HCT116 (cell line): ENCODE data around the gene SLC6A7.

ENCODE experiments used
- ATF3 ChIP-seq: IDR thresholded peaks from 2 replicates; pipeline ENCODE4 v1.6.1; 2012
- CTCF ChIP-seq, 3 experiments: fragments of 200-600 bp in 1 of 3; sonication (generic) in 1 of 3; IDR thresholded peaks in 2 of 3; conservative IDR thresholded peaks in 1 of 3; 2 replicates each; pipeline ENCODE4 v1.5.1; 2012 to 2017; ENCODE audit warnings: low read depth in 2 of 3, low read length in 2 of 3, antibody characterized with exemption in 1 of 3, borderline replicate concordance in 1 of 3, control low read depth in 1 of 3, mild to moderate bottlenecking in 1 of 3, mixed read lengths in 1 of 3, mixed run types in 1 of 3, moderate library complexity in 1 of 3; ENCODE audit not compliant: insufficient read depth in 1 of 3
- MAX ChIP-seq: IDR thresholded peaks from 2 replicates; pipeline ENCODE4 v1.6.1; 2012
- POLR2A ChIP-seq: IDR thresholded peaks from 2 replicates; pipeline ENCODE4 v1.7.0; 2011; ENCODE audit warnings: borderline replicate concordance; ENCODE audit not compliant: insufficient read depth, insufficient read length; ENCODE audit errors: extremely low read depth
- REST ChIP-seq: IDR thresholded peaks from 2 replicates; pipeline ENCODE4 v1.6.1; 2012; ENCODE audit warnings: low read depth
- SP1 ChIP-seq: IDR thresholded peaks from 2 replicates; pipeline ENCODE4 v1.6.1; 2012; ENCODE audit warnings: low read depth
- YY1 ChIP-seq: IDR thresholded peaks from 2 replicates; pipeline ENCODE4 v1.6.1; 2011; ENCODE audit warnings: low read length, low read depth, moderate library complexity, mild to moderate bottlenecking; ENCODE audit not compliant: insufficient replicate concordance; ENCODE audit errors: extremely low read depth
- ZNF274 ChIP-seq: fragments of 200-500 bp; sonication (Bioruptor generic); IDR thresholded peaks from 2 replicates; pipeline ENCODE4 v1.6.1; 2014; ENCODE audit warnings: mild to moderate bottlenecking, low read depth, low read length, inconsistent platforms

GRCh38 chr5:150176745-150177477 lies 13.0 kb upstream of the SLC6A7 start:
- TF ChIP-seq REST, result no peak
- TF ChIP-seq CTCF (IDR thresholded peaks at IDR 0.05 in 2 of 3, conservative IDR thresholded peaks at IDR 0.05 in 1 of 3; ENCODE audit: borderline replicate concordance in 1 of 3, insufficient read depth in 1 of 3, low read depth in 2 of 3, low read length in 2 of 3), result no peak
- TF ChIP-seq MAX, result no peak
- no peak for TF ChIP-seq POLR2A
- no peak for TF ChIP-seq SP1
- no peak for TF ChIP-seq YY1
- TF ChIP-seq ZNF274, result no peak
- no peak for TF ChIP-seq ATF3
